HepG2 (cell line): Measurements from ENCODE around the gene SYNPO2L. TPM values are rescaled to one million over a fixed set of nuclear protein-coding genes. Genes with fewer than 3 reads are reported as not detected.

Source experiments
- CBFB ChIP-seq: sonication (generic); formaldehyde crosslinking; IDR thresholded peaks from 2 replicates; pipeline ENCODE4 v1.4.0; 2020; ENCODE audit warnings: missing genetic modification reagents
- CENPX ChIP-seq: sonication (generic); formaldehyde crosslinking; IDR thresholded peaks from 2 replicates; pipeline ENCODE4 v1.9.0; 2021; ENCODE audit warnings: mild to moderate bottlenecking, missing genetic modification reagents, moderate library complexity
- CSRNP1 ChIP-seq: sonication (generic); formaldehyde crosslinking; IDR thresholded peaks from 2 replicates; pipeline ENCODE4 v1.8.1; 2023; ENCODE audit warnings: mild to moderate bottlenecking, missing genetic modification reagents
- E2F5 ChIP-seq: sonication (generic); formaldehyde crosslinking; conservative IDR thresholded peaks from 2 replicates; pipeline ENCODE4 v1.4.0; 2020; ENCODE audit warnings: missing genetic modification reagents
- HNRNPH1 ChIP-seq: fragments of 200-400 bp; formaldehyde crosslinking; optimal IDR thresholded peaks from 2 replicates; pipeline ENCODE3; 2017; ENCODE audit warnings: mild to moderate bottlenecking, low read depth, low read length
- KAT7 ChIP-seq: IDR thresholded peaks from 2 replicates; pipeline ENCODE4 v1.6.1; 2018; ENCODE audit warnings: borderline replicate concordance, missing compliant biosample characterization
- MAF1 ChIP-seq: sonication (generic); formaldehyde crosslinking; IDR thresholded peaks from 2 replicates; pipeline ENCODE4 v1.5.0; 2020; ENCODE audit warnings: missing genetic modification reagents, borderline replicate concordance
- MIER3 ChIP-seq: IDR thresholded peaks from 2 replicates; pipeline ENCODE4 v1.6.1; 2016; ENCODE audit warnings: missing compliant biosample characterization, borderline replicate concordance
- NR2F6 ChIP-seq, 2 experiments: IDR thresholded peaks; 2 replicates each; pipeline ENCODE4 v1.6.1; 2016; ENCODE audit warnings: antibody characterized with exemption in 1 of 2, mild to moderate bottlenecking in 1 of 2
- POLR2G ChIP-seq: fragments of 200-400 bp; formaldehyde crosslinking; IDR thresholded peaks from 2 replicates; pipeline ENCODE4 v1.6.1; 2018; ENCODE audit warnings: mild to moderate bottlenecking, low read depth, low read length, moderate library complexity
- SRY ChIP-seq: sonication (generic); formaldehyde crosslinking; IDR thresholded peaks from 2 replicates; pipeline ENCODE4 v1.8.0; 2022; ENCODE audit warnings: mild to moderate bottlenecking, missing genetic modification reagents
- TARDBP ChIP-seq: sonication (generic); formaldehyde crosslinking; IDR thresholded peaks from 2 replicates; pipeline ENCODE4 v1.8.0; 2022; ENCODE audit warnings: mild to moderate bottlenecking, missing genetic modification reagents
- TOE1 ChIP-seq: sonication (generic); formaldehyde crosslinking; IDR thresholded peaks from 2 replicates; pipeline ENCODE4 v1.4.0; 2020; ENCODE audit warnings: mild to moderate bottlenecking, missing genetic modification reagents
- ZBTB21 ChIP-seq: sonication (generic); formaldehyde crosslinking; IDR thresholded peaks from 2 replicates; pipeline ENCODE4 v1.4.0; 2020; ENCODE audit warnings: missing genetic modification reagents
- ZBTB38 ChIP-seq: sonication (generic); formaldehyde crosslinking; IDR thresholded peaks from 2 replicates; pipeline ENCODE4 v1.5.1; 2020; ENCODE audit warnings: mild to moderate bottlenecking, missing genetic modification reagents
- ZC3H4 ChIP-seq: sonication (generic); formaldehyde crosslinking; IDR thresholded peaks from 2 replicates; pipeline ENCODE4 v1.4.0; 2020; ENCODE audit warnings: missing genetic modification reagents, borderline replicate concordance
- ZGPAT ChIP-seq: IDR thresholded peaks from 2 replicates; pipeline ENCODE4 v1.6.1; 2016; ENCODE audit warnings: mild to moderate bottlenecking
- ZNF12 ChIP-seq: sonication (generic); formaldehyde crosslinking; IDR thresholded peaks from 2 replicates; pipeline ENCODE4 v1.5.0; 2020; ENCODE audit warnings: missing genetic modification reagents
- ZNF207 ChIP-seq: fragments of 450-650 bp; IDR thresholded peaks from 2 replicates; pipeline ENCODE4 v1.6.1; 2016; ENCODE audit warnings: antibody characterized with exemption, borderline replicate concordance
- ZNF225 ChIP-seq: sonication (generic); formaldehyde crosslinking; IDR thresholded peaks from 2 replicates; pipeline ENCODE4 v1.4.0; 2020; ENCODE audit warnings: mild to moderate bottlenecking, missing genetic modification reagents
- ZNF3 ChIP-seq: IDR thresholded peaks from 2 replicates; pipeline ENCODE4 v1.7.0; 2017; ENCODE audit warnings: inconsistent platforms
- ZNF33B ChIP-seq: sonication (generic); formaldehyde crosslinking; IDR thresholded peaks from 2 replicates; pipeline ENCODE4 v1.5.1; 2020; ENCODE audit warnings: mild to moderate bottlenecking, missing genetic modification reagents
- ZNF382 ChIP-seq: sonication (generic); formaldehyde crosslinking; IDR thresholded peaks from 2 replicates; pipeline ENCODE4 v1.5.0; 2020; ENCODE audit warnings: missing genetic modification reagents, mild to moderate bottlenecking, borderline replicate concordance
- ZNF589 ChIP-seq: sonication (generic); formaldehyde crosslinking; conservative IDR thresholded peaks from 2 replicates; pipeline ENCODE4 v1.8.0; 2022; ENCODE audit warnings: mild to moderate bottlenecking, moderate library complexity, missing genetic modification reagents
- ZNF776 ChIP-seq: sonication (generic); formaldehyde crosslinking; IDR thresholded peaks from 2 replicates; pipeline ENCODE4 v1.4.0; 2020; ENCODE audit warnings: mild to moderate bottlenecking, missing genetic modification reagents
- ZSCAN22 ChIP-seq: sonication (generic); formaldehyde crosslinking; IDR thresholded peaks from 2 replicates; pipeline ENCODE4 v1.4.0; 2020; ENCODE audit warnings: mild to moderate bottlenecking, missing genetic modification reagents
- polyA plus RNA-seq, 8 experiments: library from polyadenylated mRNA; depleted of rRNA in 3 of 8; stranded (reverse) in 7 of 8; unstranded in 1 of 8; fragments of >200 nt; fragmentation: Illumina TruSeq in 4 of 8; extraction: Trizol in 4 of 8; gene quantifications; 2 replicates each; pipeline versions ENCODE4 v1.2.1 to v1.2.3, GENCODE V29; 2011 to 2016; ENCODE audit warnings: low read depth in 4 of 8, missing spikeins in 1 of 8, mixed read lengths in 1 of 8; ENCODE audit not compliant: insufficient read depth in 1 of 8
- total RNA-seq, 5 experiments: library from RNA; depleted of rRNA; stranded (reverse); fragments of >200 nt; fragmentation: Illumina TruSeq; extraction: Trizol; gene quantifications; 2 replicates each; pipeline ENCODE4 v1.2.3, GENCODE V29; 2016; ENCODE audit warnings: low read depth in 1 of 5

The SYNPO2L gene
- total and polyA plus RNA-seq, 2 of the 13 experiments (the other 11 are each of a cell fraction or from before 2014, with no cell fraction given), result not detected

- TF ChIP-seq NR2F6 (IDR thresholded peaks at IDR 0.05) (no peak), NR2F6 (CRISPR knock-in tag; IDR thresholded peaks at IDR 0.05) (peak; percentile 23; the same call in 1 of the 2 replicates), ZNF225 (CRISPR knock-in tag) (no peak), ZC3H4 (no peak), ZNF12 (CRISPR knock-in tag) (no peak), POLR2G (peak; percentile 95), TARDBP (CRISPR knock-in tag) (0 out of 2 replicates have a peak, but pooled peaks have one; percentile 66), ZNF382 (CRISPR knock-in tag) (no peak), ZNF776 (CRISPR knock-in tag) (no peak), ZBTB21 (CRISPR knock-in tag) (no peak), HNRNPH1 (no peak), ZBTB38 (CRISPR knock-in tag) (no peak; the same call in 1 of the 2 replicates), ZSCAN22 (CRISPR knock-in tag) (no peak), CSRNP1 (CRISPR knock-in tag) (peak; percentile 34; the same call in 1 of the 2 replicates), ZNF3 (CRISPR knock-in tag) (no peak), SRY (CRISPR knock-in tag) (0 out of 2 replicates have a peak, but pooled peaks have one; percentile 39), ZNF33B (no peak), KAT7 (peak; percentile 80; the same call in 1 of the 2 replicates), ZNF589 (CRISPR knock-in tag) (no peak), ZNF207 (no peak), ZGPAT (peak; percentile 65; the same call in 1 of the 2 replicates), CENPX (CRISPR knock-in tag) (no peak), MIER3 (peak; percentile 27; the same call in 1 of the 2 replicates), CBFB (CRISPR knock-in tag) (no peak), TOE1 (CRISPR knock-in tag) (no peak), E2F5 (CRISPR knock-in tag) (0 out of 2 replicates have a peak, but pooled peaks have one; percentile 55), MAF1 (CRISPR knock-in tag) (no peak)
These were observed 29.7 kb downstream of the SYNPO2L start (continued) for GRCh38 chr10:73625884-73626752.
